ENCODE measurements around the gene PIWIL1. TPM values are rescaled to one million over a fixed set of nuclear protein-coding genes. Genes with fewer than 3 reads are reported as not detected.

The PIWIL1 gene
- total and polyA plus RNA-seq, 11 donors, result not detected

DNA sequence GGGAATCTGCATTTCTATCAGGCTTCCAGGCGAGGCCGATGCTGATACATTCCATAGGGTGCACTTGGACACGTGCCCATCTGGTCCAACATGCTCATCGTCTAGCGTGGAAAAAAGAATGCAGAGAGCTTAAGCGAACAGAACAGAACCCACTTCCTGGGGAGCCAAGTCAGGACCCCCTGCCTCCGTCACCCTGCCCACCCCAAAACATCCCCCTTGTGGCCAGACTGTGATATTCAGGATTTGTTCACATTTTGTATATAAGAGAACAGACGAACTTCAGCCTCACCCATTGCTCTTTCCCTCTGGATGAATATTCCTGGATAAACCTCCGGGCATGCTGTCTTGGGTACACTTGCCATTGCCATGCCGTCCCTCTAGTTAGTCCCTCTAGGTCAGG lies 4.3 kb upstream of the PIWIL1 start:
- Histone ChIP-seq H3K27me3 (peaks cover 0 to 29% (median 7%) of the 10 kb centered on the region in 9 donors), H3K9me3 (no peaks in the 10 kb centered on the region), H3K4me1 (no peaks in the 10 kb centered on the region), H3K36me3 (no peaks in the 10 kb centered on the region), H3K27ac (no peak overlapping the region), H3K4me3 (no peak overlapping the region)
- ATAC-seq (no peak), DNase-seq (no peak)
- intact Hi-C loops (cut with DNase I), result loop anchor here in 1 of 10 donors (5.0 kb wide), 1 partner anchor 46 kb away; no protein-coding TSS in a partner anchor
- TF ChIP-seq, protein P1, sequence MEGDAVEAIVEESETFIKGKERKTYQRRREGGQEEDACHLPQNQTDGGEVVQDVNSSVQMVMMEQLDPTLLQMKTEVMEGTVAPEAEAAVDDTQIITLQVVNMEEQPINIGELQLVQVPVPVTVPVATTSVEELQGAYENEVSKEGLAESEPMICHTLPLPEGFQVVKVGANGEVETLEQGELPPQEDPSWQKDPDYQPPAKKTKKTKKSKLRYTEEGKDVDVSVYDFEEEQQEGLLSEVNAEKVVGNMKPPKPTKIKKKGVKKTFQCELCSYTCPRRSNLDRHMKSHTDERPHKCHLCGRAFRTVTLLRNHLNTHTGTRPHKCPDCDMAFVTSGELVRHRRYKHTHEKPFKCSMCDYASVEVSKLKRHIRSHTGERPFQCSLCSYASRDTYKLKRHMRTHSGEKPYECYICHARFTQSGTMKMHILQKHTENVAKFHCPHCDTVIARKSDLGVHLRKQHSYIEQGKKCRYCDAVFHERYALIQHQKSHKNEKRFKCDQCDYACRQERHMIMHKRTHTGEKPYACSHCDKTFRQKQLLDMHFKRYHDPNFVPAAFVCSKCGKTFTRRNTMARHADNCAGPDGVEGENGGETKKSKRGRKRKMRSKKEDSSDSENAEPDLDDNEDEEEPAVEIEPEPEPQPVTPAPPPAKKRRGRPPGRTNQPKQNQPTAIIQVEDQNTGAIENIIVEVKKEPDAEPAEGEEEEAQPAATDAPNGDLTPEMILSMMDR (IDR thresholded peaks at IDR 0.05), result no peak
- TF ChIP-seq POLR2A (IDR thresholded peaks at IDR 0.05), result no peak
- 60 to 74% (median 63%) methylated on average over 10 of the region's 10 CpGs for WGBS, 4 donors

DNA sequence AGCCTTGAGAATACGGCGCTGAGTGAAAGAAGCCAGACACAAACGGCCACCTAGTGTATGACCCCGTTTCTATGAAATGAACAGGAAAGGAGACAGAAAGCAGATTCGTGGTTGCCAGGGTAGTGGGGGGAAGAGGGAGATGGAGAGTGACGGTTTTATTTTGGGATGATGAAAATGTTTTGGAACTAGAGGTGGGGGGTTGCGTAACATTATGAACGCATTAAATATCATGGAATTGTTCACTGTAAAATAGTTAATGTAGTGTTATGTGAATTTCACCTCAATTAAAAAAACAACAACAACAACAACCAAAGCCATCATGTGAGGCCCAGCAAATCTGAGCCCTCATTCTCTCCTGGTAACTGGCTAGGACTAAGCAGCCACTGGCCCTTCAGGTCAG lies 3.3 kb upstream of the PIWIL1 start:
- peaks cover 2 to 36% (median 14%) of the 10 kb centered on the region in 9 donors for H3K27me3 ChIP-seq

DNA sequence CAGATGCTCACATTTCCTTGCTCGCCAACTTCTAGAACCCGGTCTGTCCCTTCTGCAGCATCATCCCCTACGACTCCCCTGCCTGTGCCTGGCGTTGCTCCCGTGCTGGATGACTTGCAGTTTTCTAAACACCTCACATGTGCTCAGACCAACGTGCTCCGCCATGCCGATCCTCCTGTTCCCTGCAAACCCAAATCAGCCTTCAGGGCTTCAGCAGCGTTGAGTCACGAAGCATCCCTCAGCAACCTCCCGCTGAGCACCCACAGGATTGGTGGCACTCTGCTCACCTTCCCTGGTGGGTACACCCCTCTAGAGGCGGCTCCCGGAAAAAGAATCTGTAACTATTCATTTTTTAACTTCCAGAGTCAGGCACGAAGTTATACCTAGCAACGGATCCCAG lies 2.8 kb upstream of the PIWIL1 start:
- DNase-seq (no peak), ATAC-seq (no peak)
- Histone ChIP-seq H3K27ac (no peak overlapping the region), H3K9me3 (no peaks in the 10 kb centered on the region), H3K4me3 (no peak overlapping the region), H3K36me3 (no peaks in the 10 kb centered on the region), H3K27me3 (peaks cover 4 to 40% (median 18%) of the 10 kb centered on the region in 9 donors), H3K4me1 (peaks cover 0 to 8% (median 0%) of the 10 kb centered on the region in 12 donors)
- WGBS, 4 donors, result 50 to 65% (median 53%) methylated on average over 15 of the region's 15 CpGs
- TF ChIP-seq POLR2A (IDR thresholded peaks at IDR 0.05), result no peak
- TF ChIP-seq, protein P1 (IDR thresholded peaks at IDR 0.05), result no peak
- intact Hi-C loops (cut with DNase I), result loop anchor here in 9 of 10 donors (1.0 to 5.0 kb wide), 5 partner anchors 48 to 288 kb away; no protein-coding TSS in a partner anchor

More for the DNA sequence above, 3.3 kb upstream of the PIWIL1 start:
- ATAC-seq (no peak), DNase-seq (no peak)
- Histone ChIP-seq H3K36me3 (no peaks in the 10 kb centered on the region), H3K27ac (no peak overlapping the region), H3K4me3 (no peak overlapping the region), H3K9me3 (no peaks in the 10 kb centered on the region), H3K4me1 (peaks cover 0 to 7% (median 0%) of the 10 kb centered on the region in 12 donors)
- 61 to 67% (median 64%) methylated on average over 8 of the region's 8 CpGs for WGBS, 4 donors
- intact Hi-C loops (cut with DNase I), result loop anchor here in 5 of 10 donors (1.0 to 5.0 kb wide), 4 partner anchors 47 to 288 kb away; no protein-coding TSS in a partner anchor
- TF ChIP-seq, protein P1 (IDR thresholded peaks at IDR 0.05), result no peak
- TF ChIP-seq POLR2A (IDR thresholded peaks at IDR 0.05), result no peak

DNA sequence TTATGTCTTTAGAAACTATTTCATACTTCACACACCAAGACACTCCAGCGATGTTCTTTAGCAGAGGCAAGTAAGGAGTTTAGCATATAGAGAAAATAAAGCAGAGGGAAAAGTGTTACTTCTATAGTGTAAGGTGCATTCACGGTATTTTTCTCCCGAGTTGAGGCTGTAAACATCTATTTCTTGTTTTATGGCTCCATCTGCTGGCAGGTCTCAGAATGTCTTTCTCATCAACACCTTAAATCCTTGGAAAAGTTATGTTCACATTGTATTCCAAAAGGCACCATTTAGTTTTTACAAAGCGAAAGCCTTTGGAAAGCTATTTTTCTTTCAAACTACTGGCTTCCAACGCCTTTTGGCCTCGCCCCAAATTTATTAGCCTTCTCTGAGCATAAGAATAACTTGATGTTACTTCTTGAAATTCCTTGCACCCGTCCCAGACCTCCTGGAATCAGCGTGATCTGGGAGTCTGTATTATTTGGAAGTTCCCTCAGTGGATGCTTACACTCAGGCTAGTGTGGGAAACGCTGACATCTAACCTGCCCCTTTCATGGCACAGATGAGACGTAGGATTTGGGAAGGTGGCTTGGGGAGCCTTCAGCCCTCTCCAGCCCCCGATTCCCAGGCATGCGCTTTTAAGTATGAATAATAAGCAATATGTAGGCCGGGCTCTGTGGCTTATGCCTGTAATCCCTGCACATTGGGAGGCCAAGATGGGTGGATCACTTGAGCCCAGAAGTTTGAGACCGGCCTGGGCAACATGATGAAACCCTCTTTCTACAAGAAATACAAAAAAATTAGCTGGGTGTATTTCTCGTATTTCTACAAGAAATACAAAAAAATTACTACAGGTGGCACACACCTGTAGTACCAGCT lies 1.9 kb upstream of the PIWIL1 start:
- H3K4me3 ChIP-seq, result no peak overlapping the region
- no peaks in the 10 kb centered on the region for H3K9me3 ChIP-seq
- H3K27ac ChIP-seq, result no peak overlapping the region
- ATAC-seq, result peak in 1 of 4 donors; percentile 45
- H3K36me3 ChIP-seq, result no peaks in the 10 kb centered on the region
- intact Hi-C loops (cut with DNase I), result loop anchor here in 9 of 10 donors (1.0 to 5.0 kb wide), 4 partner anchors 287 to 289 kb away; no protein-coding TSS in a partner anchor
- peak in 1 of 5 donors; percentile 24 for DNase-seq
- TF ChIP-seq, protein P1 (IDR thresholded peaks at IDR 0.05), result peak; percentile 56 to 82 (median 68)
- TF ChIP-seq POLR2A (IDR thresholded peaks at IDR 0.05), result no peak
- H3K4me1 ChIP-seq, result peaks cover 0 to 8% (median 0%) of the 10 kb centered on the region in 12 donors
- peaks cover 4 to 43% (median 18%) of the 10 kb centered on the region in 9 donors for H3K27me3 ChIP-seq
- 47 to 51% (median 49%) methylated on average over 15 of the region's 15 CpGs for WGBS, 4 donors

Measured in heart left ventricle (tissue), 16 donors.